Activated naive CD4-positive, alpha-beta T cell treated with anti-CD3 and anti-CD28 coated beads for 36 hours (primary cell): ENCODE data around the gene CYTH3. TPM values are rescaled to one million over a fixed set of nuclear protein-coding genes. Genes with fewer than 3 reads are reported as not detected.

Experiments used
- CTCF ChIA-PET: fragments of 350-600 bp; sonication (Branson Sonifier 250); formaldehyde crosslinking; loops from one replicate; lab custom pipeline; 2021; ENCODE audit warnings: antibody characterized with exemption; lab: Charles Lee
- DNase-seq: peaks from one replicate; pipeline ENCODE4 v3.0.0-alpha.2; 2020
- H3K27ac Mint-ChIP-seq: one replicate; pipeline ENCODE4 v1.8.0; 2021; ENCODE audit warnings: mild to moderate bottlenecking, mixed read lengths
- H3K27me3 Mint-ChIP-seq: one replicate; pipeline ENCODE4 v1.8.0; 2021; ENCODE audit warnings: low read depth, mixed read lengths
- H3K36me3 Mint-ChIP-seq: one replicate; pipeline ENCODE4 v1.8.0; 2021; ENCODE audit warnings: low read depth, mixed read lengths
- H3K4me1 Mint-ChIP-seq: one replicate; pipeline ENCODE4 v1.8.0; 2021; ENCODE audit warnings: low read depth, mixed read lengths
- H3K4me3 Mint-ChIP-seq: one replicate; pipeline ENCODE4 v1.8.0; 2021; ENCODE audit warnings: mild to moderate bottlenecking, moderate library complexity, mixed read lengths
- H3K9me3 Mint-ChIP-seq: one replicate; pipeline ENCODE4 v1.8.0; 2021; ENCODE audit warnings: mixed read lengths
- intact Hi-C: fragments of 100-400 bp; cut with micrococcal nuclease; formaldehyde crosslinking; loops from one replicate; pipeline ENCODE4 v1.15.1; 2023
- total RNA-seq, 2 experiments: library from RNA; stranded (reverse); gene quantifications; one replicate each; pipeline ENCODE4 v1.2.3, GENCODE V29; 2021

CYTH3 gene
- total RNA-seq, 2 experiments from 2014 or later, result 1.1 TPM

- H3K36me3 Mint-ChIP-seq, result no peaks in the 10 kb centered on the region
- H3K4me1 Mint-ChIP-seq, result no peaks in the 10 kb centered on the region
- H3K4me3 Mint-ChIP-seq, result no peak overlapping the region
- CTCF ChIA-PET, result no interaction called here
- intact Hi-C loops, result no loop called here
- H3K9me3 Mint-ChIP-seq, result no peaks in the 10 kb centered on the region
- DNase-seq, result no peak
- no peaks in the 10 kb centered on the region for H3K27me3 Mint-ChIP-seq
- no peak overlapping the region for H3K27ac Mint-ChIP-seq
Observed at GRCh38 chr7:6278749-6279310, 6.4 kb upstream of the CYTH3 start.

- Mint-ChIP-seq H3K4me3 (no peak overlapping the region), H3K27me3 (no peaks in the 10 kb centered on the region)
- CTCF ChIA-PET, result no interaction called here
Observed at GRCh38 chr7:6277476-6277875, 5.1 kb upstream of the CYTH3 start.

GRCh38 chr7:6276911-6277408, 4.5 kb upstream of the CYTH3 start:
- CTCF ChIA-PET, result no interaction called here
- Mint-ChIP-seq H3K36me3 (no peaks in the 10 kb centered on the region), H3K4me1 (peaks cover 2% of the 10 kb centered on the region), H3K27me3 (peaks cover under 1% of the 10 kb centered on the region), H3K9me3 (no peaks in the 10 kb centered on the region), H3K4me3 (no peak overlapping the region), H3K27ac (no peak overlapping the region)
- intact Hi-C loops, result no loop called here
- no peak for DNase-seq

More at GRCh38 chr7:6277476-6277875, 5.1 kb upstream of the CYTH3 start:
- Mint-ChIP-seq H3K36me3 (no peaks in the 10 kb centered on the region), H3K9me3 (no peaks in the 10 kb centered on the region), H3K27ac (no peak overlapping the region), H3K4me1 (peaks cover 2% of the 10 kb centered on the region)
- DNase-seq, result no peak
- intact Hi-C loops, result no loop called here

- H3K27me3 Mint-ChIP-seq, result peaks cover 17% of the 10 kb centered on the region
- no peaks in the 10 kb centered on the region for H3K36me3 Mint-ChIP-seq
- CTCF ChIA-PET, result no interaction called here
- H3K4me3 Mint-ChIP-seq, result no peak overlapping the region
- DNase-seq, result no peak
- H3K9me3 Mint-ChIP-seq, result no peaks in the 10 kb centered on the region
- peaks cover 13% of the 10 kb centered on the region for H3K4me1 Mint-ChIP-seq
- H3K27ac Mint-ChIP-seq, result no peak overlapping the region
- intact Hi-C loops, result loop anchor here (5.0 kb wide), 3 partner anchors 112 to 583 kb away; no protein-coding TSS in a partner anchor
Observed at GRCh38 chr7:6274743-6275142, 2.3 kb upstream of the CYTH3 start.

DNA sequence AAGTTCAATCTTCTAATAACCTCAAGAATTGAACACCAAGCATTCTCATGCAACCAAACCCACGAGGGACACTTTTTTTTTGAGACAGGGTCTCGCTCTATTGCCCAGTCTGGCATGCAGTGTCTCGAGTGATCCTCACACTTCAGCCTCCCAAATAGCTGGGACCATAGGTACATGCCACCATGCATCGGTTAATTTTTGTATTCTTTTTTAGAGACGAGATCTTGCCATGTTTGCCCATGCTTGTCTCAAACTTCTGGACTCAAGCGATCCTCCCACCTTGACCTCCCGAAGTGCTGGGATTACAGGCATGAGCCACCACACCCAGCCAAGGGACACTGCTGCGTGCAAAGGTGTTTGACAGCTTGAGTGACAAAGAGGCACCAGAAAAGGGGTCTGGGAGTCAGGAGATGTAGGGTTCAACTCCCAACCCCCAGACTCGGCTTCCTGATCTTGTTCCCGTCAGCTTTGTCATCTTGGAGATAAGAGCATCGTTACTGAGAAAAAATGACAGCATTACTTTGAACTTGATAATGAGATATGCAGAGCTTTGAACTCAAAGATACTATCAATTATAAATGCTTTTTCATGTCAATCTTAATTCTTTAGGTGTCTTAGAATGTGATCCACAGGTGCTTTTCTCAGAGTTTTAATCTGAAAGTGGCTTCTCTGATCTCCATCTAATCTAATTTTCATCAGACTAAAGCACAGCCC, 1.6 kb upstream of the CYTH3 start:
- Mint-ChIP-seq H3K4me3 (no peak overlapping the region), H3K36me3 (no peaks in the 10 kb centered on the region), H3K9me3 (no peaks in the 10 kb centered on the region), H3K4me1 (peaks cover 13% of the 10 kb centered on the region), H3K27ac (no peak overlapping the region), H3K27me3 (peaks cover 21% of the 10 kb centered on the region)
- intact Hi-C loops, result loop anchor here (5.0 kb wide), 3 partner anchors 112 to 583 kb away; no protein-coding TSS in a partner anchor
- DNase-seq, result no peak
- CTCF ChIA-PET, result interaction anchor here (0.5 to 1.0 kb wide), 2 partner anchors 9 to 114 kb away, joined by 3 to 5 read pairs; no protein-coding TSS in a partner anchor

DNA sequence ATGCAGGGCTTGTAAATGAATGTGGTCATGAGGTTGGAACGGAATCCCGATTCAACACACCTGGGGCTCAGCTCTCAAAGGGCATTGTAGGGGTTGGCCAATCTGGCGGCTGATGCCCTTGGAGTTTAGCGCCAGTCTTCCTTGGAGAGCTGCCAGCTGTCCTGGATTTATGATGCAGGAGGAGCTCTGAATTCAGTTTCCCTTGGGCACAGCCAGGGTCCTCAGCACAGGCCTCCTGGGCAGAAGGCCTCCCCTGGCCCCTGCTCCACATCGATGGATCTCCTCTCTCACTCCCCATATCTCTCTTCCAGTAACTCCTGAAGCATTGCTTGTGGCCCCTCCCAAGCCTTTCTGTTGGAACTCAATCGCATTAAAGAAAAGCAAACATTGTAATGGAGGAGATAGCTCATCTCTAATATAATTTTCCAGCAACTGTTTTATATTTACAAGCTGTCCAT, 985 bp upstream of the CYTH3 start:
- CTCF ChIA-PET, result interaction anchor here (0.5 to 1.0 kb wide), 4 partner anchors 9 to 113 kb away, joined by 3 to 6 read pairs (median 4); no protein-coding TSS in a partner anchor
- no peaks in the 10 kb centered on the region for H3K9me3 Mint-ChIP-seq
- no peak for DNase-seq
- H3K4me3 Mint-ChIP-seq, result peak overlapping the region; percentile 68
- H3K27ac Mint-ChIP-seq, result no peak overlapping the region
- peaks cover 21% of the 10 kb centered on the region for H3K27me3 Mint-ChIP-seq
- H3K36me3 Mint-ChIP-seq, result no peaks in the 10 kb centered on the region
- peaks cover 13% of the 10 kb centered on the region for H3K4me1 Mint-ChIP-seq
- intact Hi-C loops, result loop anchor here (5.0 kb wide), 3 partner anchors 111 to 584 kb away; no protein-coding TSS in a partner anchor

DNA sequence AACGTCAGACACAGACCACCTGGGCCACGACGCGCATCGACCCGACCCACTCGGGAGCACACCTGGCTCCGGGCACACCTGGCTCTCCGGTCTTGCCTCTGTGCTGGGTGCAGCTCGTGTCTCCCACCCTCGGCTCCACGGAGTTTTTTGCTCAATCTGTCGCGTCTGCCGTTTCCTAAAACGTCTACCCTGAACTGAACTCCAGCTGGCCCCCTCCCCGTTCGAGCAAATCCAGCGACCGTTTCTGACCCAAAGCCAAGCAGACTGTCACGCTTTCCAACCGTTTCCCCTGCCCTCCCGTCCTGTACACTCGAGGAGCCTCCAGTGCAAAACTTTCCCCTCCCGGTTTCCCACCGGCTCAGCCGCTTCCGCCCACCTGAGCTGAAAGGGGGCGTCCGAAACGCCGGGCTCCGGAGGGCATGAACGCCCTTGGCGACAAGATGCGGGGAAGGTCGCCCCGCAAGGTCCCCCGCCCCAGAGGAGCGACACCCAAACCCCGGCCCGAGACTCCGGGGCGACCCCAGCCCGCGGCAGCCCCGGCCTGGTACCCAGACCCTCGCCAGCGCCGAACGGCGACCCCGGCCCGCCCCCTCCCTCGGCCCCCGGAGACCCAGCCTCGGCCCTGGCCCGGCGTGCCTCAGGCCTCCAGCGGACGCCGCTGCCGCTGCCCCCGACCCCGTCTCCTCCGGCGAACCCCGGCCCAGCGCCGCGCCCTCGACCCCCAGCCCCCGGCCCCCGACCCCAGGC, 557 bp downstream of the CYTH3 start:
- peak overlapping the region; percentile 81 for H3K4me3 Mint-ChIP-seq
- CTCF ChIA-PET, result interaction anchor here (0.5 to 1.2 kb wide), 4 partner anchors 11 to 104 kb away, joined by 3 to 6 read pairs (median 4); no protein-coding TSS in a partner anchor
- H3K9me3 Mint-ChIP-seq, result no peaks in the 10 kb centered on the region
- H3K36me3 Mint-ChIP-seq, result no peaks in the 10 kb centered on the region
- DNase-seq, result peak; percentile 17
- H3K4me1 Mint-ChIP-seq, result peaks cover 13% of the 10 kb centered on the region
- intact Hi-C loops, result loop anchor here (1.0 to 5.0 kb wide), 7 partner anchors 15 to 585 kb away; no protein-coding TSS in a partner anchor
- H3K27me3 Mint-ChIP-seq, result peaks cover 21% of the 10 kb centered on the region
- no peak overlapping the region for H3K27ac Mint-ChIP-seq

- peak overlapping the region; percentile 81 for H3K4me3 Mint-ChIP-seq
- CTCF ChIA-PET, result interaction anchor here (0.5 to 1.2 kb wide), 4 partner anchors 10 to 103 kb away, joined by 3 to 6 read pairs (median 4); no protein-coding TSS in a partner anchor
- H3K4me1 Mint-ChIP-seq, result peaks cover 13% of the 10 kb centered on the region
- no peaks in the 10 kb centered on the region for H3K36me3 Mint-ChIP-seq
- H3K27ac Mint-ChIP-seq, result no peak overlapping the region
- H3K27me3 Mint-ChIP-seq, result peaks cover 21% of the 10 kb centered on the region
- no peaks in the 10 kb centered on the region for H3K9me3 Mint-ChIP-seq
- DNase-seq, result peak; percentile 64
- intact Hi-C loops, result loop anchor here (1.0 to 5.0 kb wide), 6 partner anchors 14 to 586 kb away; no protein-coding TSS in a partner anchor
Observed at GRCh38 chr7:6271060-6271658, 1.3 kb downstream of the CYTH3 start.

GRCh38 chr7:6269527-6269926, 2.9 kb downstream of the CYTH3 start:
- intact Hi-C loops, result no loop called here
- Mint-ChIP-seq H3K27ac (no peak overlapping the region), H3K4me3 (no peak overlapping the region), H3K27me3 (peaks cover 21% of the 10 kb centered on the region), H3K4me1 (peaks cover 13% of the 10 kb centered on the region), H3K36me3 (no peaks in the 10 kb centered on the region), H3K9me3 (no peaks in the 10 kb centered on the region)
- no peak for DNase-seq
- CTCF ChIA-PET, result interaction anchor here (0.7 to 1.4 kb wide), 4 partner anchors 32 to 109 kb away, joined by 3 to 4 read pairs (median 4); no protein-coding TSS in a partner anchor

DNA sequence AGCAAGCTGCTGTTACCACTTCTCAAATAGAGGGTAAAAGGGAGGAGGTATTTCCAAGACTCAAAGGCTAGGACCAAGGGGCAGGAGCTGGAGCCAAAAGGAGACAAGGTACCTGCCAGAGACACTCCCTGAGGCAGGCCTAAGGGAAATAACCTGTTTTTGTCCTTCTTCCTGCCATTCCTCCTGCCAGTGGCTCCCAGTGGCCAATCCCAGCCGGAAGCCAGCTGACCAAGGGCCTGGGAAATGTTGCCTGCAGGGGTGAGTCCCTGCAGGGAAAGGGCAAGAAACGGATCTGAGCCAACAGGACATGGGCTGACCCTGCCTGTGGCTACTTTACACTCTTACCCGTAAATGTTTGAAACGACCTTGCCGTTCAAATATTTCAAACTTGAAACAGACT, 3.5 kb downstream of the CYTH3 start:
- no peak for DNase-seq
- CTCF ChIA-PET, result interaction anchor here (0.8 to 1.4 kb wide), 2 partner anchors 54 to 69 kb away, joined by 3 read pairs; no protein-coding TSS in a partner anchor
- no peak overlapping the region for H3K27ac Mint-ChIP-seq
- no peaks in the 10 kb centered on the region for H3K9me3 Mint-ChIP-seq
- H3K4me1 Mint-ChIP-seq, result peaks cover 13% of the 10 kb centered on the region
- H3K27me3 Mint-ChIP-seq, result peaks cover 21% of the 10 kb centered on the region
- H3K4me3 Mint-ChIP-seq, result no peak overlapping the region
- H3K36me3 Mint-ChIP-seq, result no peaks in the 10 kb centered on the region
- intact Hi-C loops, result no loop called here

GRCh38 chr7:6268023-6268900, 4.2 kb downstream of the CYTH3 start:
- Mint-ChIP-seq H3K9me3 (no peaks in the 10 kb centered on the region), H3K4me1 (peaks cover 13% of the 10 kb centered on the region), H3K36me3 (no peaks in the 10 kb centered on the region), H3K27me3 (peaks cover 21% of the 10 kb centered on the region), H3K4me3 (no peak overlapping the region), H3K27ac (no peak overlapping the region)
- DNase-seq, result no peak
- CTCF ChIA-PET, result no interaction called here
- intact Hi-C loops, result no loop called here
